ENCODE measurements around the gene IL33. TPM values are rescaled to one million over a fixed set of nuclear protein-coding genes. Genes with fewer than 3 reads are reported as not detected.

The IL33 gene
- total and polyA plus RNA-seq, 2 of the 8 experiments (the other 6 are each of a cell fraction or from before 2014, with no cell fraction given) = not detected

GRCh38 chr9:6197330-6197729 is 18.3 kb upstream of the IL33 start:
- Histone ChIP-seq H3K36me3 (ENCODE audit: control insufficient read depth in 2 of 4, insufficient read depth in 4 of 4, low read length in 3 of 4) (no peaks in the 10 kb centered on the region), H2BK15ac (ENCODE audit: low read length) (no peak overlapping the region), H3K14ac (ENCODE audit: insufficient read length) (no peak overlapping the region), H3K56ac (replicated peaks; ENCODE audit: insufficient read length, low read depth, low read length) (no peak overlapping the region), H4K8ac (ENCODE audit: extremely low read depth, insufficient read depth, low read length) (no peak overlapping the region), H2BK5ac (ENCODE audit: low read depth, low read length) (no peak overlapping the region), H4K91ac (replicated peaks; ENCODE audit: insufficient read length, low read length) (no peak overlapping the region), H3K79me1 (ENCODE audit: low read depth, low read length) (no peaks in the 10 kb centered on the region), H4K5ac (ENCODE audit: insufficient read length, low read depth, low read length) (no peak overlapping the region), H3K18ac (ENCODE audit: extremely low read depth, low read length) (no peak overlapping the region), H4K20me1 (replicated peaks in 1 of 2; ENCODE audit: control insufficient read depth in 1 of 2, insufficient read depth in 2 of 2, low read length in 2 of 2) (no peaks in the 10 kb centered on the region), H3K4me3 (ENCODE audit: extremely low read depth in 1 of 4, insufficient read depth in 2 of 4, low read depth in 3 of 4, low read length in 4 of 4) (no peak overlapping the region), H2AFZ (ENCODE audit: low read length) (no peak overlapping the region), H3K4me2 (ENCODE audit: insufficient read depth in 1 of 2, low read depth in 2 of 2, low read length in 2 of 2) (no peak overlapping the region), H3K27ac (ENCODE audit: low read depth, low read length) (no peak overlapping the region), H3K27me3 (replicated peaks in 1 of 4; ENCODE audit: control insufficient read depth in 3 of 4, extremely low read depth in 1 of 4, insufficient read depth in 3 of 4, low read length in 3 of 4) (no peaks in the 10 kb centered on the region; a peak in 1 of 7 replicates), H3K23me2 (ENCODE audit: low read depth, low read length) (no peaks in the 10 kb centered on the region), H3K9ac (replicated peaks in 1 of 4; ENCODE audit: extremely low read depth in 1 of 4, low read depth in 3 of 4, low read length in 3 of 4) (no peak overlapping the region), H3K23ac (ENCODE audit: insufficient read length) (no peak overlapping the region), H3K9me3 (ENCODE audit: insufficient read depth in 2 of 2, low read depth in 1 of 2, low read length in 1 of 2) (no peaks in the 10 kb centered on the region), H2BK12ac (ENCODE audit: low read depth, low read length) (no peak overlapping the region), H2BK120ac (replicated peaks; ENCODE audit: low read depth, low read length) (no peak overlapping the region), H2BK20ac (ENCODE audit: low read length) (no peak overlapping the region), H3K4ac (replicated peaks; ENCODE audit: insufficient read length, low read depth, low read length) (no peak overlapping the region), H3K4me1 (replicated peaks in 1 of 4; ENCODE audit: control insufficient read depth in 3 of 4, insufficient read depth in 4 of 4, low read length in 3 of 4) (no peaks in the 10 kb centered on the region), H3K79me2 (ENCODE audit: control insufficient read depth in 1 of 2, insufficient read depth in 2 of 2, low read length in 2 of 2) (no peaks in the 10 kb centered on the region), H2AK5ac (ENCODE audit: low read depth, low read length) (no peak overlapping the region)
- 63% methylated on average over 3 of the region's 3 CpGs; no CpG with 5 or more reads in 1 of the 2 experiments for WGBS, 2 experiments (ENCODE audit: extremely low coverage in 1 of 2, insufficient coverage in 1 of 2, insufficient read length in 1 of 2, insufficient replicate concordance in 2 of 2, low coverage in 1 of 2, low lambda C conversion rate in 2 of 2, missing lambda C conversion rate in 1 of 2)
- ChIA-PET POLR2A (ENCODE audit: partially characterized antibody) (interaction anchor here (0.8 kb wide), 1 partner anchor 12 kb away, joined by 3 read pairs; no protein-coding TSS in a partner anchor), CTCF (ENCODE audit: partially characterized antibody) (interaction anchor here (0.6 to 7.0 kb wide), 37 partner anchors 8 to 362 kb away, joined by 3 to 99 read pairs (median 4); partner anchors contain the start of gene IL33)
- peak; percentile 82 for FAIRE-seq
- no peak for DNase-seq (ENCODE audit: low read depth in 1 of 2, low spot score in 2 of 2)
- TF ChIP-seq BRCA1 (IDR thresholded peaks at IDR 0.05; ENCODE audit: low read depth, low read length) (no peak), TCF12 (IDR thresholded peaks at IDR 0.05; ENCODE audit: low read depth, low read length) (no peak), SIRT6 (IDR thresholded peaks at IDR 0.05; ENCODE audit: low read length) (no peak), RBBP5 (IDR thresholded peaks at IDR 0.05; ENCODE audit: borderline replicate concordance, low read depth, low read length) (no peak), CTCF (IDR thresholded peaks at IDR 0.05; ENCODE audit: control extremely low read depth in 1 of 3, insufficient read depth in 1 of 3, low read depth in 1 of 3, low read length in 3 of 3) (peak in 2 of 3 experiments; percentile 59 to 62; a peak in 3 of 4 replicates), ZNF274 (IDR thresholded peaks at IDR 0.05; ENCODE audit: borderline replicate concordance, extremely low read depth, low read length) (no peak), MAFK (IDR thresholded peaks at IDR 0.05; ENCODE audit: low read depth, low read length) (no peak), ATF2 (IDR thresholded peaks at IDR 0.05; ENCODE audit: low read length) (0 out of 2 replicates have a peak, but pooled peaks have one; percentile 66), BACH1 (IDR thresholded peaks at IDR 0.05; ENCODE audit: low read length) (no peak), NANOG (IDR thresholded peaks at IDR 0.05; ENCODE audit: insufficient read depth, low read depth, low read length, poor library complexity, severe bottlenecking) (no peak)
